IMR-90 (cell line): ENCODE results near the gene MIER2.

Source experiments
- CEBPB ChIP-seq: IDR thresholded peaks from 2 replicates; pipeline ENCODE4 v1.6.1; 2012; ENCODE audit warnings: low read depth, low read length, improper control_type of control experiment
- CTCF ChIP-seq: conservative IDR thresholded peaks from 2 replicates; pipeline ENCODE4 v1.5.1; 2012; ENCODE audit warnings: mild to moderate bottlenecking, low read depth, low read length, improper control_type of control experiment
- MAZ ChIP-seq: IDR thresholded peaks from 2 replicates; pipeline ENCODE4 v1.6.1; 2012; ENCODE audit warnings: low read depth, mild to moderate bottlenecking, low read length, improper control_type of control experiment, moderate library complexity, borderline replicate concordance
- MXI1 ChIP-seq: IDR thresholded peaks from 2 replicates; pipeline ENCODE4 v1.6.1; 2012; ENCODE audit warnings: low read depth, mild to moderate bottlenecking, low read length, moderate library complexity, borderline replicate concordance
- POLR2A ChIP-seq: IDR thresholded peaks from 2 replicates; pipeline ENCODE4 v1.6.1; 2012; ENCODE audit warnings: mild to moderate bottlenecking, low read depth, low read length
- RAD21 ChIP-seq: IDR thresholded peaks from 2 replicates; pipeline ENCODE4 v1.6.1; 2012; ENCODE audit warnings: low read length, improper control_type of control experiment
- RFX5 ChIP-seq: IDR thresholded peaks from 2 replicates; pipeline ENCODE4 v1.8.0; 2012; ENCODE audit warnings: low read depth, mild to moderate bottlenecking, low read length, moderate library complexity
- SMC3 ChIP-seq: fragments of 150-350 bp; IDR thresholded peaks from 2 replicates; pipeline ENCODE4 v1.6.1; 2016; ENCODE audit warnings: low read depth, mild to moderate bottlenecking, antibody characterized with exemption, low read length, moderate library complexity

- TF ChIP-seq RFX5 = no peak
- no peak for TF ChIP-seq CTCF
- TF ChIP-seq MAZ = no peak
- TF ChIP-seq MXI1 = no peak
- TF ChIP-seq SMC3 = no peak
- no peak for TF ChIP-seq POLR2A
- no peak for TF ChIP-seq CEBPB
- no peak for TF ChIP-seq RAD21
Measured at GRCh38 chr19:329876-330275, 14.7 kb downstream of the MIER2 start.
